ENCODE results near the gene BICD1.

DNA sequence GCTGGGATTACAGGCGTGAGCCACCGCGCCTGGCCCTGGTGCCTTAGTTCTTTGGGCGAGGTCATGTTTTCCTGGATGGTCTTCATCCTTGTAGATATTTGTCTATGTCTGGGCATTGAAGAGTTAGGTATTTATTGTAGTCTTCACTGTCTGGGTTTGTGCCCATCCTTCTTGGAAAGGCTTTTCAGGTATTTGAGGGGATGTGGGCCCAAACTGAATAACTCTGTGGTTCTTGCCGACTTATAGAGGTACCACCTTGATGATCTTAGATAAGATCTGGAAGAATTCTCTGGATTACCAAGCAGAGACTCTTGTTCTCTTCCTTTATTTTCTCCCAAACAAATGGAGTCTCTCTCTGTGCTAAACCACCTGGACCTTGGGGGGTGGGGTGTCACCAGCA, 311.6 kb downstream of the BICD1 start:
- TF ChIP-seq, protein P1, sequence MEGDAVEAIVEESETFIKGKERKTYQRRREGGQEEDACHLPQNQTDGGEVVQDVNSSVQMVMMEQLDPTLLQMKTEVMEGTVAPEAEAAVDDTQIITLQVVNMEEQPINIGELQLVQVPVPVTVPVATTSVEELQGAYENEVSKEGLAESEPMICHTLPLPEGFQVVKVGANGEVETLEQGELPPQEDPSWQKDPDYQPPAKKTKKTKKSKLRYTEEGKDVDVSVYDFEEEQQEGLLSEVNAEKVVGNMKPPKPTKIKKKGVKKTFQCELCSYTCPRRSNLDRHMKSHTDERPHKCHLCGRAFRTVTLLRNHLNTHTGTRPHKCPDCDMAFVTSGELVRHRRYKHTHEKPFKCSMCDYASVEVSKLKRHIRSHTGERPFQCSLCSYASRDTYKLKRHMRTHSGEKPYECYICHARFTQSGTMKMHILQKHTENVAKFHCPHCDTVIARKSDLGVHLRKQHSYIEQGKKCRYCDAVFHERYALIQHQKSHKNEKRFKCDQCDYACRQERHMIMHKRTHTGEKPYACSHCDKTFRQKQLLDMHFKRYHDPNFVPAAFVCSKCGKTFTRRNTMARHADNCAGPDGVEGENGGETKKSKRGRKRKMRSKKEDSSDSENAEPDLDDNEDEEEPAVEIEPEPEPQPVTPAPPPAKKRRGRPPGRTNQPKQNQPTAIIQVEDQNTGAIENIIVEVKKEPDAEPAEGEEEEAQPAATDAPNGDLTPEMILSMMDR (IDR thresholded peaks at IDR 0.05): no peak
- TF ChIP-seq POLR2A (IDR thresholded peaks at IDR 0.05) (no peak), EP300 (IDR thresholded peaks at IDR 0.05) (no peak), POLR2AphosphoS5 (IDR thresholded peaks at IDR 0.05) (no peak)
